SJSA1 (cell line): ENCODE data around the gene PTPN2. TPM values are rescaled to one million over a fixed set of nuclear protein-coding genes. Genes with fewer than 3 reads are reported as not detected.
"Not testable (repeated sequence)": the region's sequence is repeated elsewhere in the genome, so short reads cannot be mapped to it uniquely, and the experiment has no call there.

ENCODE experiments used
- DNase-seq, 2 experiments: peaks; one replicate each; pipeline ENCODE4 v3.0.0-alpha.2; 2015 to 2020; ENCODE audit warnings: low spot score in 2 of 2, low read depth in 1 of 2
- H3K27ac ChIP-seq: fragments of 250-450 bp; sonication (Bioruptor Pico); 2 replicates; pipeline ENCODE4 v1.5.1; 2020; ENCODE audit warnings: mild to moderate bottlenecking, moderate library complexity
- H3K27me3 ChIP-seq: fragments of 250-450 bp; sonication (Bioruptor Pico); replicated peaks from 2 replicates; pipeline ENCODE4 v1.5.1; 2020; ENCODE audit warnings: mild to moderate bottlenecking, moderate library complexity
- H3K36me3 ChIP-seq: fragments of 250-450 bp; sonication (Bioruptor Pico); 2 replicates; pipeline ENCODE4 v1.5.1; 2020; ENCODE audit warnings: mild to moderate bottlenecking
- H3K4me1 ChIP-seq: fragments of 250-450 bp; sonication (Bioruptor Pico); replicated peaks from 2 replicates; pipeline ENCODE4 v1.6.1; 2021; ENCODE audit warnings: mild to moderate bottlenecking
- H3K4me3 ChIP-seq: fragments of 250-450 bp; sonication (Bioruptor Pico); 2 replicates; pipeline ENCODE4 v1.5.1; 2020; ENCODE audit warnings: mild to moderate bottlenecking
- H3K9me3 ChIP-seq: fragments of 250-450 bp; sonication (Bioruptor Pico); replicated peaks from 2 replicates; pipeline ENCODE4 v1.5.1; 2020; ENCODE audit warnings: mild to moderate bottlenecking
- total RNA-seq: library from RNA; depleted of rRNA; stranded (reverse); fragments of >200 nt; shearing (Covaris generic); gene quantifications from 2 replicates; pipeline ENCODE4 v1.2.3, GENCODE V29; 2014

PTPN2 gene
- total RNA-seq, 1 experiment from 2014 or later = 52.7 TPM

GRCh38 chr18:12907258-12907925 lies 23.4 kb upstream of the PTPN2 start:
- peak in 1 of 2 experiments; percentile 15 for DNase-seq
- no peaks in the 10 kb centered on the region for H3K9me3 ChIP-seq
- no peaks in the 10 kb centered on the region for H3K27me3 ChIP-seq
- H3K36me3 ChIP-seq = no peaks in the 10 kb centered on the region
- no peak overlapping the region for H3K4me3 ChIP-seq
- H3K4me1 ChIP-seq = peaks cover 16% of the 10 kb centered on the region
- H3K27ac ChIP-seq = no peak overlapping the region

GRCh38 chr18:12906773-12907172 lies 22.7 kb upstream of the PTPN2 start:
- no peak for DNase-seq
- no peak overlapping the region for H3K27ac ChIP-seq
- no peak overlapping the region for H3K4me3 ChIP-seq
- H3K27me3 ChIP-seq = no peaks in the 10 kb centered on the region
- no peaks in the 10 kb centered on the region for H3K36me3 ChIP-seq
- H3K9me3 ChIP-seq = no peaks in the 10 kb centered on the region
- peaks cover 16% of the 10 kb centered on the region for H3K4me1 ChIP-seq

- Histone ChIP-seq H3K36me3 (no peaks in the 10 kb centered on the region), H3K4me1 (peaks cover 16% of the 10 kb centered on the region), H3K27ac (no peak overlapping the region), H3K4me3 (no peak overlapping the region), H3K27me3 (no peaks in the 10 kb centered on the region), H3K9me3 (no peaks in the 10 kb centered on the region)
- no peak for DNase-seq
Observed at GRCh38 chr18:12906119-12906518, 22.1 kb upstream of the PTPN2 start.

- Histone ChIP-seq H3K27me3 (no peaks in the 10 kb centered on the region), H3K4me1 (peaks cover 16% of the 10 kb centered on the region), H3K4me3 (no peak overlapping the region), H3K27ac (no peak overlapping the region), H3K9me3 (no peaks in the 10 kb centered on the region), H3K36me3 (no peaks in the 10 kb centered on the region)
- no peak for DNase-seq
Observed at GRCh38 chr18:12904012-12904516, 20.0 kb upstream of the PTPN2 start.

GRCh38 chr18:12901208-12901607 lies 17.2 kb upstream of the PTPN2 start:
- not testable (repeated sequence) for H3K27ac ChIP-seq, H3K27me3 ChIP-seq, H3K4me3 ChIP-seq, DNase-seq, H3K9me3 ChIP-seq, H3K36me3 ChIP-seq, H3K4me1 ChIP-seq

GRCh38 chr18:12896784-12897333 lies 12.8 kb upstream of the PTPN2 start:
- H3K9me3 ChIP-seq, H3K4me3 ChIP-seq, H3K36me3 ChIP-seq, DNase-seq, H3K27ac ChIP-seq, H3K27me3 ChIP-seq, H3K4me1 ChIP-seq: not testable (repeated sequence)

GRCh38 chr18:12895626-12896025 lies 11.6 kb upstream of the PTPN2 start:
- no peak overlapping the region for H3K4me3 ChIP-seq
- H3K27me3 ChIP-seq = no peaks in the 10 kb centered on the region
- no peaks in the 10 kb centered on the region for H3K36me3 ChIP-seq
- no peak for DNase-seq
- no peaks in the 10 kb centered on the region for H3K4me1 ChIP-seq
- H3K9me3 ChIP-seq = no peaks in the 10 kb centered on the region
- no peak overlapping the region for H3K27ac ChIP-seq

- Histone ChIP-seq H3K4me3 (no peak overlapping the region), H3K9me3 (no peaks in the 10 kb centered on the region), H3K27ac (no peak overlapping the region), H3K4me1 (no peaks in the 10 kb centered on the region), H3K27me3 (no peaks in the 10 kb centered on the region), H3K36me3 (no peaks in the 10 kb centered on the region)
- DNase-seq = no peak
Observed at GRCh38 chr18:12895014-12895413, 11.0 kb upstream of the PTPN2 start.

- Histone ChIP-seq H3K36me3 (no peaks in the 10 kb centered on the region), H3K4me3 (no peak overlapping the region), H3K4me1 (no peaks in the 10 kb centered on the region), H3K27me3 (no peaks in the 10 kb centered on the region), H3K9me3 (no peaks in the 10 kb centered on the region), H3K27ac (no peak overlapping the region)
- no peak for DNase-seq
Observed at GRCh38 chr18:12891561-12891960, 7.5 kb upstream of the PTPN2 start.

GRCh38 chr18:12890964-12891363 lies 6.9 kb upstream of the PTPN2 start:
- no peaks in the 10 kb centered on the region for H3K36me3 ChIP-seq
- DNase-seq = no peak
- no peak overlapping the region for H3K4me3 ChIP-seq
- no peaks in the 10 kb centered on the region for H3K27me3 ChIP-seq
- H3K4me1 ChIP-seq = no peaks in the 10 kb centered on the region
- no peaks in the 10 kb centered on the region for H3K9me3 ChIP-seq
- H3K27ac ChIP-seq = no peak overlapping the region

GRCh38 chr18:12886498-12887126 lies 2.6 kb upstream of the PTPN2 start:
- Histone ChIP-seq H3K4me3 (no peak overlapping the region), H3K27ac (no peak overlapping the region), H3K36me3 (peaks cover 11% of the 10 kb centered on the region), H3K4me1 (peaks cover 11% of the 10 kb centered on the region), H3K9me3 (no peaks in the 10 kb centered on the region), H3K27me3 (no peaks in the 10 kb centered on the region)
- no peak for DNase-seq

GRCh38 chr18:12885500-12885899 lies 1.5 kb upstream of the PTPN2 start:
- H3K4me1 ChIP-seq = peaks cover 11% of the 10 kb centered on the region
- no peak overlapping the region for H3K4me3 ChIP-seq
- peaks cover 14% of the 10 kb centered on the region for H3K36me3 ChIP-seq
- no peaks in the 10 kb centered on the region for H3K27me3 ChIP-seq
- DNase-seq = no peak
- H3K9me3 ChIP-seq = no peaks in the 10 kb centered on the region
- H3K27ac ChIP-seq = no peak overlapping the region

GRCh38 chr18:12884406-12885323 lies 628 bp upstream of the PTPN2 start:
- no peaks in the 10 kb centered on the region for H3K9me3 ChIP-seq
- peaks cover 14% of the 10 kb centered on the region for H3K36me3 ChIP-seq
- H3K27ac ChIP-seq = no peak overlapping the region
- H3K4me1 ChIP-seq = peaks cover 11% of the 10 kb centered on the region
- H3K27me3 ChIP-seq = no peaks in the 10 kb centered on the region
- peak in 1 of 2 experiments; percentile 54 for DNase-seq
- H3K4me3 ChIP-seq = peak overlapping the region; percentile 96

GRCh38 chr18:12883372-12883683 lies 709 bp downstream of the PTPN2 start:
- H3K4me3 ChIP-seq = peak overlapping the region; percentile 96
- DNase-seq = no peak
- H3K4me1 ChIP-seq = peaks cover 19% of the 10 kb centered on the region
- no peaks in the 10 kb centered on the region for H3K9me3 ChIP-seq
- H3K27ac ChIP-seq = peak overlapping the region; percentile 99
- H3K27me3 ChIP-seq = no peaks in the 10 kb centered on the region
- peaks cover 14% of the 10 kb centered on the region for H3K36me3 ChIP-seq
